DND-41 (cell line): ENCODE results near the gene GSAP.

ENCODE experiments used
- CTCF ChIP-seq: IDR thresholded peaks from 2 replicates; pipeline ENCODE4 v1.5.1; 2012; ENCODE audit warnings: borderline replicate concordance, low read length, moderate library complexity, mild to moderate bottlenecking; ENCODE audit not compliant: poor library complexity, severe bottlenecking; ENCODE audit errors: extremely low read depth
- EZH2 ChIP-seq: IDR thresholded peaks from 3 replicates; pipeline ENCODE4 v1.6.1; 2012; ENCODE audit warnings: borderline replicate concordance, low read depth, mild to moderate bottlenecking, moderate library complexity, low read length, inconsistent platforms; ENCODE audit not compliant: severe bottlenecking

GRCh38 chr7:77409005-77409738, 7.0 kb downstream of the GSAP start:
- TF ChIP-seq EZH2 (no peak), CTCF (no peak)
